ENCODE data around the gene ANKRD63. TPM values are rescaled to one million over a fixed set of nuclear protein-coding genes. Genes with fewer than 3 reads are reported as not detected.

The ANKRD63 gene
- polyA plus RNA-seq, 1 donor (not counting 4 experiments of a cell fraction or from before 2014, with no cell fraction given) = not detected

- H3K79me2 ChIP-seq (ENCODE audit: control insufficient read depth, insufficient read depth, low read length) = peaks cover 6% of the 10 kb centered on the region
- no peak overlapping the region for H3K27ac ChIP-seq (ENCODE audit: control insufficient read depth, insufficient read depth, low read length)
- dilution Hi-C loops (cut with MboI; ENCODE audit: extremely low pct_ligation_motif_present, low sequenced_read_pairs) = no loop called here
- no peak for DNase-seq (ENCODE audit: low read depth, low spot score)
- no peaks in the 10 kb centered on the region for H3K9me3 ChIP-seq (ENCODE audit: control insufficient read depth, low read depth, low read length)
- no peaks in the 10 kb centered on the region for H3K27me3 ChIP-seq (ENCODE audit: control insufficient read depth, extremely low read depth, insufficient read depth, low read length)
- H3K9ac ChIP-seq (ENCODE audit: control insufficient read depth, extremely low read depth, insufficient read depth, low read length) = no peak overlapping the region
- TF ChIP-seq EZH2 (IDR thresholded peaks at IDR 0.05; ENCODE audit: low read length) (no peak), CTCF (optimal IDR thresholded peaks at IDR 0.05 in 1 of 3, IDR thresholded peaks at IDR 0.05 in 1 of 3, conservative IDR thresholded peaks at IDR 0.05 in 1 of 3; ENCODE audit: extremely low read depth in 1 of 3, insufficient read depth in 2 of 3, low read length in 3 of 3) (no peak)
- H3K4me2 ChIP-seq (ENCODE audit: control insufficient read depth, extremely low read depth, insufficient read depth, low read depth, low read length) = no peak overlapping the region
- H3K36me3 ChIP-seq (ENCODE audit: control insufficient read depth in 2 of 2, extremely low read depth in 1 of 2, insufficient read depth in 2 of 2, low read length in 2 of 2) = peaks cover 21 to 26% of the 10 kb centered on the region in 2 experiments
- peaks cover 4% of the 10 kb centered on the region for H3K9me1 ChIP-seq (ENCODE audit: control insufficient read depth, extremely low read depth, insufficient read depth, low read length)
- peaks cover 48% of the 10 kb centered on the region for H3K4me1 ChIP-seq (ENCODE audit: control insufficient read depth, extremely low read depth, insufficient read depth, low read length)
- no peak overlapping the region for H3K4me3 ChIP-seq (ENCODE audit: control insufficient read depth in 2 of 3, extremely low read depth in 1 of 3, insufficient read depth in 2 of 3, low read depth in 1 of 3, low read length in 3 of 3)
- FAIRE-seq = no peak
- no peaks in the 10 kb centered on the region for H4K20me1 ChIP-seq (ENCODE audit: control insufficient read depth, extremely low read depth, insufficient read depth, low read length)
- no peak overlapping the region for H2AFZ ChIP-seq (ENCODE audit: control insufficient read depth, low read length)
Measured at GRCh38 chr15:40331637-40332036, 48.8 kb upstream of the ANKRD63 start.

- Histone ChIP-seq H4K20me1 (ENCODE audit: control insufficient read depth, extremely low read depth, insufficient read depth, low read length) (no peaks in the 10 kb centered on the region), H2AFZ (ENCODE audit: control insufficient read depth, low read length) (no peak overlapping the region), H3K4me1 (ENCODE audit: control insufficient read depth, extremely low read depth, insufficient read depth, low read length) (peaks cover 43% of the 10 kb centered on the region), H3K79me2 (ENCODE audit: control insufficient read depth, insufficient read depth, low read length) (peaks cover 5% of the 10 kb centered on the region), H3K4me3 (ENCODE audit: control insufficient read depth in 2 of 3, extremely low read depth in 1 of 3, insufficient read depth in 2 of 3, low read depth in 1 of 3, low read length in 3 of 3) (no peak overlapping the region), H3K27ac (ENCODE audit: control insufficient read depth, insufficient read depth, low read length) (no peak overlapping the region), H3K9me1 (ENCODE audit: control insufficient read depth, extremely low read depth, insufficient read depth, low read length) (peaks cover 4% of the 10 kb centered on the region), H3K4me2 (ENCODE audit: control insufficient read depth, extremely low read depth, insufficient read depth, low read depth, low read length) (no peak overlapping the region), H3K9me3 (ENCODE audit: control insufficient read depth, low read depth, low read length) (no peaks in the 10 kb centered on the region), H3K36me3 (ENCODE audit: control insufficient read depth in 2 of 2, extremely low read depth in 1 of 2, insufficient read depth in 2 of 2, low read length in 2 of 2) (peaks cover 19 to 21% of the 10 kb centered on the region in 2 experiments), H3K9ac (ENCODE audit: control insufficient read depth, extremely low read depth, insufficient read depth, low read length) (no peak overlapping the region), H3K27me3 (ENCODE audit: control insufficient read depth, extremely low read depth, insufficient read depth, low read length) (no peaks in the 10 kb centered on the region)
- TF ChIP-seq CTCF (optimal IDR thresholded peaks at IDR 0.05 in 1 of 3, IDR thresholded peaks at IDR 0.05 in 1 of 3, conservative IDR thresholded peaks at IDR 0.05 in 1 of 3; ENCODE audit: extremely low read depth in 1 of 3, insufficient read depth in 2 of 3, low read length in 3 of 3) = no peak
- dilution Hi-C loops (cut with MboI; ENCODE audit: extremely low pct_ligation_motif_present, low sequenced_read_pairs) = no loop called here
- DNase-seq (ENCODE audit: low read depth, low spot score) = no peak
- FAIRE-seq = no peak
Measured at GRCh38 chr15:40331026-40331425, 48.2 kb upstream of the ANKRD63 start.

Measured in keratinocyte (primary cell).